Loucy (cell line): Measurements from ENCODE around the gene NADK2.

ENCODE experiments used
- H2AFZ ChIP-seq: fragments of 200-600 bp; sonication (generic); 2 replicates; pipeline ENCODE4 v1.6.0; 2016; ENCODE audit warnings: antibody characterized with exemption, mild to moderate bottlenecking, low read length, moderate library complexity
- H3F3A ChIP-seq: fragments of 200-600 bp; 2 replicates; pipeline ENCODE4 v1.6.0; 2016; ENCODE audit warnings: antibody characterized with exemption, low read depth, mild to moderate bottlenecking
- H3K27me3 ChIP-seq: fragments of 200-600 bp; sonication (generic); 2 replicates; pipeline ENCODE4 v1.6.1; 2014; ENCODE audit warnings: low read length, mild to moderate bottlenecking; ENCODE audit not compliant: insufficient read depth, poor library complexity, severe bottlenecking
- H3K36me3 ChIP-seq: fragments of 200-600 bp; sonication (generic); 2 replicates; pipeline ENCODE4 v1.6.1; 2016; ENCODE audit warnings: low read length; ENCODE audit not compliant: insufficient read depth
- H3K4me1 ChIP-seq: fragments of 200-600 bp; sonication (generic); 2 replicates; pipeline ENCODE4 v1.5.1; 2014; ENCODE audit warnings: low read length, mild to moderate bottlenecking; ENCODE audit not compliant: insufficient read depth, poor library complexity, severe bottlenecking
- H3K4me2 ChIP-seq: fragments of 200-600 bp; sonication (generic); 2 replicates; pipeline ENCODE4 v1.6.0; 2014; ENCODE audit warnings: antibody characterized with exemption, low read length, low read depth, mild to moderate bottlenecking; ENCODE audit not compliant: poor library complexity, severe bottlenecking
- H3K4me3 ChIP-seq: fragments of 200-600 bp; sonication (generic); 2 replicates; pipeline ENCODE4 v1.5.1; 2014; ENCODE audit warnings: low read length, mild to moderate bottlenecking, mixed read lengths; ENCODE audit not compliant: poor library complexity, severe bottlenecking
- H3K79me2 ChIP-seq: fragments of 200-600 bp; sonication (generic); 2 replicates; pipeline ENCODE4 v1.6.1; 2014; ENCODE audit warnings: low read length; ENCODE audit not compliant: insufficient read depth
- H3K9ac ChIP-seq: fragments of 200-600 bp; sonication (generic); 2 replicates; pipeline ENCODE4 v1.6.0; 2014; ENCODE audit warnings: mild to moderate bottlenecking, low read depth, low read length, moderate library complexity; ENCODE audit not compliant: poor library complexity, severe bottlenecking
- H3K9me2 ChIP-seq: fragments of 200-600 bp; sonication (generic); replicated peaks from 2 replicates; pipeline ENCODE4 v1.6.1; 2016; ENCODE audit warnings: low read depth, low read length, mixed read lengths
- H3K9me3 ChIP-seq: fragments of 200-600 bp; sonication (generic); 2 replicates; pipeline ENCODE4 v1.6.1; 2014; ENCODE audit warnings: mild to moderate bottlenecking, antibody characterized with exemption, low read length, low read depth; ENCODE audit not compliant: insufficient read depth
- H4K20me1 ChIP-seq: fragments of 200-600 bp; sonication (generic); 2 replicates; pipeline ENCODE4 v1.6.0; 2014; ENCODE audit warnings: antibody characterized with exemption, low read length, mild to moderate bottlenecking; ENCODE audit not compliant: insufficient read depth, poor library complexity, severe bottlenecking
- EZH2phosphoT487 ChIP-seq: fragments of 200-600 bp; IDR thresholded peaks from 2 replicates; pipeline ENCODE4 v1.6.1; 2018; ENCODE audit warnings: antibody characterized with exemption, mild to moderate bottlenecking, moderate library complexity, borderline replicate concordance
- TF ChIP-seq, protein P1 (sequence below): fragments of 200-600 bp; sonication (generic); conservative IDR thresholded peaks from 2 replicates; pipeline ENCODE4 v1.5.1; 2014; ENCODE audit warnings: mild to moderate bottlenecking, antibody characterized with exemption, low read length

Gene NADK2

DNA sequence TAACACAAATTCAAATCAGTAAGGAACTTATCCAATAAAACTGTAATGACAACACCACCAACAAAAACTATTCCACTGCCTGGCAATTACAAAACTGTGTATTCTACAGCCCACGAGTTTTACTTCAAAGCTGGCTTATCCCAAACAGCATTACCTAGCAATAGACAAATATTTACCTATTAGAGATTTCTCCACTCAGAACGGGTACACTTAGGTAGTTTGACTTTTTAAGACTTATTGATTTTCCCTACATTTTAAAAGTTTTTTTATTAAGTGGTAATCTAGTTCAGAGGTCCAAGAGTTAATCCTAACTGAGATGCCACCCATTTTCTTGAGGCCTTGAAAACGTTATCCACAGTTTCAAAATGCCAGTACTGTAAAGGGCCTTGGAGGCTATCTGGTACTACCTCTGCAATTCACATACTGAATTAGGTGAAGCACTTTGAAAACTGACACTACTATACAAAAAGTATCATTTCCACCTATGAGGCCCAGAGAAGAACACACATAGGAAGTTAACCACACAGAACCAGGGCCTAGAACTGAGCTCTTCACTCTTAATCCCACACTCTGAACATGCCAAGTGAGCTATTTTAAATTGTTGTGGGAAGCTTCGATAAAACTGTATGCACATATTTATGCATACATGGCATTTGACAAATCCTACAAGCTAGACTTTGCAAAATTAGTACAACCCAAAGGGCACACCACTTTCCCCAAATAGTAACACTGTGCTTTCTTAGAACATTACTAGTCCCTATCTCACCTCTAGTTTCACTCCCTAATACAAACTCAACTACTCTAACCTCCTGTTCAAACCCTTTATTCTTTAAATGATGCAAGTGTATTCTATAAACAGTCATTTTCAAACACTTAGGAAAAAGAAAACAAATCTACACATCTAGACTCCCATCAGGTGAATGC lies 2.1 kb downstream of the NADK2 start:
- H3K9me2 ChIP-seq = no peaks in the 10 kb centered on the region
- peak overlapping the region; percentile 95 for H3K9ac ChIP-seq
- no peaks in the 10 kb centered on the region for H3K9me3 ChIP-seq
- H3F3A ChIP-seq = peaks cover 9% of the 10 kb centered on the region; the same call in 1 of the 2 replicates
- TF ChIP-seq, protein P1, sequence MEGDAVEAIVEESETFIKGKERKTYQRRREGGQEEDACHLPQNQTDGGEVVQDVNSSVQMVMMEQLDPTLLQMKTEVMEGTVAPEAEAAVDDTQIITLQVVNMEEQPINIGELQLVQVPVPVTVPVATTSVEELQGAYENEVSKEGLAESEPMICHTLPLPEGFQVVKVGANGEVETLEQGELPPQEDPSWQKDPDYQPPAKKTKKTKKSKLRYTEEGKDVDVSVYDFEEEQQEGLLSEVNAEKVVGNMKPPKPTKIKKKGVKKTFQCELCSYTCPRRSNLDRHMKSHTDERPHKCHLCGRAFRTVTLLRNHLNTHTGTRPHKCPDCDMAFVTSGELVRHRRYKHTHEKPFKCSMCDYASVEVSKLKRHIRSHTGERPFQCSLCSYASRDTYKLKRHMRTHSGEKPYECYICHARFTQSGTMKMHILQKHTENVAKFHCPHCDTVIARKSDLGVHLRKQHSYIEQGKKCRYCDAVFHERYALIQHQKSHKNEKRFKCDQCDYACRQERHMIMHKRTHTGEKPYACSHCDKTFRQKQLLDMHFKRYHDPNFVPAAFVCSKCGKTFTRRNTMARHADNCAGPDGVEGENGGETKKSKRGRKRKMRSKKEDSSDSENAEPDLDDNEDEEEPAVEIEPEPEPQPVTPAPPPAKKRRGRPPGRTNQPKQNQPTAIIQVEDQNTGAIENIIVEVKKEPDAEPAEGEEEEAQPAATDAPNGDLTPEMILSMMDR = no peak
- no peak for TF ChIP-seq EZH2phosphoT487
- peak overlapping the region; percentile 91 for H3K4me3 ChIP-seq
- H3K36me3 ChIP-seq = no peaks in the 10 kb centered on the region
- peak overlapping the region; percentile 80 for H3K4me2 ChIP-seq
- H3K4me1 ChIP-seq = peaks cover 71% of the 10 kb centered on the region
- H3K27me3 ChIP-seq = no peaks in the 10 kb centered on the region
- H4K20me1 ChIP-seq = peaks cover 12% of the 10 kb centered on the region
- no peak overlapping the region for H2AFZ ChIP-seq
- peaks cover 59% of the 10 kb centered on the region for H3K79me2 ChIP-seq

- no peaks in the 10 kb centered on the region for H3K9me3 ChIP-seq
- peaks cover 62% of the 10 kb centered on the region for H3K4me1 ChIP-seq
- peak overlapping the region; percentile 95 for H3K9ac ChIP-seq
- H3K36me3 ChIP-seq = no peaks in the 10 kb centered on the region
- H3K9me2 ChIP-seq = no peaks in the 10 kb centered on the region
- peak overlapping the region; percentile 80 for H3K4me2 ChIP-seq
- no peak for TF ChIP-seq EZH2phosphoT487
- TF ChIP-seq, protein P1 = no peak
- H2AFZ ChIP-seq = no peak overlapping the region
- no peaks in the 10 kb centered on the region for H3K27me3 ChIP-seq
- H3K4me3 ChIP-seq = peak overlapping the region; percentile 91
- H3K79me2 ChIP-seq = peaks cover 59% of the 10 kb centered on the region
- no peaks in the 10 kb centered on the region for H3F3A ChIP-seq
- peaks cover 12% of the 10 kb centered on the region for H4K20me1 ChIP-seq
Measured at GRCh38 chr5:36238502-36239295, 3.0 kb downstream of the NADK2 start.

- Histone ChIP-seq H3K9ac (peak overlapping the region; percentile 4), H3K27me3 (no peaks in the 10 kb centered on the region), H3K9me2 (no peaks in the 10 kb centered on the region), H3K9me3 (no peaks in the 10 kb centered on the region), H3K4me3 (peak overlapping the region; percentile 91), H3K79me2 (peaks cover 55% of the 10 kb centered on the region), H3K4me2 (peak overlapping the region; percentile 80), H2AFZ (no peak overlapping the region), H3K36me3 (no peaks in the 10 kb centered on the region), H3K4me1 (peaks cover 53% of the 10 kb centered on the region), H3F3A (no peaks in the 10 kb centered on the region), H4K20me1 (peaks cover 12% of the 10 kb centered on the region)
- TF ChIP-seq, protein P1 = no peak
- TF ChIP-seq EZH2phosphoT487 = no peak
Measured at GRCh38 chr5:36237751-36238150, 4.0 kb downstream of the NADK2 start.
